HepG2 (cell line): Measurements from ENCODE around the gene BRCA1. TPM values are rescaled to one million over a fixed set of nuclear protein-coding genes. Genes with fewer than 3 reads are reported as not detected.
A peak's percentile ranks its signal among the peaks of the same experiment; 100 is the strongest.

Experiments used
- GRHL1 ChIP-seq: sonication (generic); formaldehyde crosslinking; conservative IDR thresholded peaks from 2 replicates; pipeline ENCODE4 v1.8.0; 2022; ENCODE audit warnings: missing genetic modification reagents
- IKZF4 ChIP-seq: sonication (generic); formaldehyde crosslinking; IDR thresholded peaks from 2 replicates; pipeline ENCODE4 v1.5.1; 2020; ENCODE audit warnings: borderline replicate concordance, mild to moderate bottlenecking, low read depth, missing genetic modification reagents; ENCODE audit errors: not compliant biosample characterization
- IRF2 ChIP-seq: IDR thresholded peaks from 2 replicates; pipeline ENCODE4 v1.6.1; 2018; ENCODE audit warnings: missing genetic modification reagents, missing compliant biosample characterization
- LBX2 ChIP-seq: sonication (generic); formaldehyde crosslinking; IDR thresholded peaks from 2 replicates; pipeline ENCODE4 v1.5.0; 2020; ENCODE audit warnings: missing genetic modification reagents, mild to moderate bottlenecking, borderline replicate concordance
- MLXIP ChIP-seq: sonication (generic); formaldehyde crosslinking; IDR thresholded peaks from 2 replicates; pipeline ENCODE4 v1.9.0; 2021; ENCODE audit warnings: missing genetic modification reagents, borderline replicate concordance
- NCOA2 ChIP-seq: sonication (generic); formaldehyde crosslinking; IDR thresholded peaks from 2 replicates; pipeline ENCODE4 v1.8.0; 2022; ENCODE audit warnings: inconsistent platforms
- NCOA5 ChIP-seq: sonication (generic); formaldehyde crosslinking; IDR thresholded peaks from 2 replicates; pipeline ENCODE4 v1.4.0; 2020; ENCODE audit warnings: missing genetic modification reagents
- RBM39 ChIP-seq: fragments of 200-400 bp; formaldehyde crosslinking; IDR thresholded peaks from one replicate; pipeline ENCODE4 v1.6.1; 2018; ENCODE audit warnings: antibody characterized with exemption, mild to moderate bottlenecking, low read depth, low read length; ENCODE audit not compliant: poor library complexity, severe bottlenecking
- SKIL ChIP-seq: sonication (generic); formaldehyde crosslinking; IDR thresholded peaks from 2 replicates; pipeline ENCODE4 v1.8.0; 2022; ENCODE audit warnings: missing genetic modification reagents, mild to moderate bottlenecking, moderate library complexity, borderline replicate concordance
- SMARCC2 ChIP-seq: fragments of 450-650 bp; IDR thresholded peaks from 2 replicates; pipeline ENCODE4 v1.6.1; 2017; ENCODE audit warnings: antibody characterized with exemption, mild to moderate bottlenecking
- SNRNP70 ChIP-seq: fragments of 200-400 bp; formaldehyde crosslinking; IDR thresholded peaks from 2 replicates; pipeline ENCODE4 v1.6.1; 2017; ENCODE audit warnings: mild to moderate bottlenecking, low read depth, low read length, moderate library complexity
- SP140L ChIP-seq: sonication (generic); formaldehyde crosslinking; IDR thresholded peaks from 2 replicates; pipeline ENCODE4 v1.4.0; 2020; ENCODE audit warnings: missing genetic modification reagents, borderline replicate concordance
- TARDBP ChIP-seq: sonication (generic); formaldehyde crosslinking; IDR thresholded peaks from 2 replicates; pipeline ENCODE4 v1.8.0; 2022; ENCODE audit warnings: mild to moderate bottlenecking, missing genetic modification reagents
- TOPORS ChIP-seq: sonication (generic); formaldehyde crosslinking; IDR thresholded peaks from 2 replicates; pipeline ENCODE4 v1.8.0; 2023; ENCODE audit warnings: mild to moderate bottlenecking, missing genetic modification reagents
- ZKSCAN5 ChIP-seq: sonication (generic); formaldehyde crosslinking; IDR thresholded peaks from 2 replicates; pipeline ENCODE4 v1.5.1; 2020; ENCODE audit warnings: mild to moderate bottlenecking, missing genetic modification reagents
- ZNF235 ChIP-seq: sonication (generic); formaldehyde crosslinking; IDR thresholded peaks from 2 replicates; pipeline ENCODE4 v1.8.1; 2023; ENCODE audit warnings: mild to moderate bottlenecking, missing genetic modification reagents, borderline replicate concordance
- ZNF251 ChIP-seq: sonication (generic); formaldehyde crosslinking; IDR thresholded peaks from 2 replicates; pipeline ENCODE4 v1.9.0; 2021; ENCODE audit warnings: mild to moderate bottlenecking, missing genetic modification reagents
- ZNF430 ChIP-seq: sonication (generic); formaldehyde crosslinking; IDR thresholded peaks from 2 replicates; pipeline ENCODE4 v1.9.0; 2021; ENCODE audit warnings: mild to moderate bottlenecking, missing genetic modification reagents
- ZNF557 ChIP-seq: sonication (generic); formaldehyde crosslinking; IDR thresholded peaks from 2 replicates; pipeline ENCODE4 v1.4.0; 2020; ENCODE audit warnings: missing genetic modification reagents
- ZNF616 ChIP-seq: sonication (generic); formaldehyde crosslinking; IDR thresholded peaks from 2 replicates; pipeline ENCODE4 v1.5.0; 2020; ENCODE audit warnings: low read depth, mild to moderate bottlenecking, missing genetic modification reagents
- ZNF644 ChIP-seq: IDR thresholded peaks from 2 replicates; pipeline ENCODE4 v1.6.1; 2016; ENCODE audit warnings: low read depth
- ZNF788 ChIP-seq: sonication (generic); formaldehyde crosslinking; IDR thresholded peaks from 2 replicates; pipeline ENCODE4 v1.5.0; 2020; ENCODE audit warnings: mild to moderate bottlenecking, missing genetic modification reagents, borderline replicate concordance
- ZSCAN30 ChIP-seq: sonication (generic); formaldehyde crosslinking; IDR thresholded peaks from 2 replicates; pipeline ENCODE4 v1.5.0; 2020; ENCODE audit warnings: mild to moderate bottlenecking, missing genetic modification reagents
- polyA plus RNA-seq, 8 experiments: library from polyadenylated mRNA; depleted of rRNA in 3 of 8; stranded (reverse) in 7 of 8; unstranded in 1 of 8; fragments of >200 nt; fragmentation: Illumina TruSeq in 4 of 8; extraction: Trizol in 4 of 8; gene quantifications; 2 replicates each; pipeline versions ENCODE4 v1.2.1 to v1.2.3, GENCODE V29; 2011 to 2016; ENCODE audit warnings: low read depth in 4 of 8, missing spikeins in 1 of 8, mixed read lengths in 1 of 8; ENCODE audit not compliant: insufficient read depth in 1 of 8
- total RNA-seq, 5 experiments: library from RNA; depleted of rRNA; stranded (reverse); fragments of >200 nt; fragmentation: Illumina TruSeq; extraction: Trizol; gene quantifications; 2 replicates each; pipeline ENCODE4 v1.2.3, GENCODE V29; 2016; ENCODE audit warnings: low read depth in 1 of 5

BRCA1 gene
- total and polyA plus RNA-seq, 2 of the 13 experiments (the other 11 are each of a cell fraction or from before 2014, with no cell fraction given): 13.3 to 37.5 TPM

GRCh38 chr17:43068570-43069367, 56.4 kb downstream of the BRCA1 start (continued):
- TF ChIP-seq GRHL1 (CRISPR knock-in tag) (no peak), ZKSCAN5 (no peak), ZNF235 (CRISPR knock-in tag) (0 out of 2 replicates have a peak, but pooled peaks have one; percentile 65), NCOA2 (CRISPR knock-in tag) (peak; percentile 89), IKZF4 (no peak), SNRNP70 (no peak), ZNF644 (CRISPR knock-in tag) (peak; percentile 99), ZNF557 (CRISPR knock-in tag) (no peak), ZNF251 (CRISPR knock-in tag) (no peak), TOPORS (CRISPR knock-in tag) (0 out of 2 replicates have a peak, but pooled peaks have one; percentile 40), RBM39 (no peak), ZNF788 (peak; percentile 55; the same call in 1 of the 2 replicates), NCOA5 (no peak), ZNF616 (no peak), LBX2 (CRISPR knock-in tag) (no peak), SP140L (CRISPR knock-in tag) (peak; percentile 34; the same call in 1 of the 2 replicates), MLXIP (CRISPR knock-in tag) (no peak), ZSCAN30 (no peak), IRF2 (CRISPR knock-in tag) (peak; percentile 98), SMARCC2 (no peak), ZNF430 (peak; percentile 85; the same call in 1 of the 2 replicates), SKIL (CRISPR knock-in tag) (peak; percentile 56; the same call in 1 of the 2 replicates), TARDBP (peak; percentile 96)
